ENCODE measurements around the gene ITGBL1. TPM values are rescaled to one million over a fixed set of nuclear protein-coding genes. Genes with fewer than 3 reads are reported as not detected.

ITGBL1 gene
- total RNA-seq, 3 donors from 2014 or later (not counting 1 experiment from before 2014, with no cell fraction given): not detected

GRCh38 chr13:101429733-101430132 is 22.7 kb upstream of the ITGBL1 start:
- H3K36me3 Mint-ChIP-seq: no peaks in the 10 kb centered on the region
- WGBS (ENCODE audit: insufficient coverage): 92% methylated on average over 3 of the region's 3 CpGs
- no peaks in the 10 kb centered on the region for H3K27me3 Mint-ChIP-seq (ENCODE audit: low read depth in 2 of 2)
- H3K27me3 ChIP-seq (ENCODE audit: control insufficient read depth, insufficient read depth, low read length): no peaks in the 10 kb centered on the region
- H3K4me1 ChIP-seq (ENCODE audit: control insufficient read depth, insufficient read depth, low read length): no peaks in the 10 kb centered on the region
- H3K9me3 ChIP-seq (ENCODE audit: control insufficient read depth, insufficient read depth, low read length): no peaks in the 10 kb centered on the region
- ATAC-seq: no peak
- no peaks in the 10 kb centered on the region for H3K4me1 Mint-ChIP-seq
- H3K4me3 ChIP-seq (ENCODE audit: low read length): no peak overlapping the region
- H3K27ac ChIP-seq (ENCODE audit: low read length): no peak overlapping the region
- no peak for DNase-seq
- intact Hi-C loops (cut with micrococcal nuclease): no loop called here
- TF ChIP-seq, protein P1, sequence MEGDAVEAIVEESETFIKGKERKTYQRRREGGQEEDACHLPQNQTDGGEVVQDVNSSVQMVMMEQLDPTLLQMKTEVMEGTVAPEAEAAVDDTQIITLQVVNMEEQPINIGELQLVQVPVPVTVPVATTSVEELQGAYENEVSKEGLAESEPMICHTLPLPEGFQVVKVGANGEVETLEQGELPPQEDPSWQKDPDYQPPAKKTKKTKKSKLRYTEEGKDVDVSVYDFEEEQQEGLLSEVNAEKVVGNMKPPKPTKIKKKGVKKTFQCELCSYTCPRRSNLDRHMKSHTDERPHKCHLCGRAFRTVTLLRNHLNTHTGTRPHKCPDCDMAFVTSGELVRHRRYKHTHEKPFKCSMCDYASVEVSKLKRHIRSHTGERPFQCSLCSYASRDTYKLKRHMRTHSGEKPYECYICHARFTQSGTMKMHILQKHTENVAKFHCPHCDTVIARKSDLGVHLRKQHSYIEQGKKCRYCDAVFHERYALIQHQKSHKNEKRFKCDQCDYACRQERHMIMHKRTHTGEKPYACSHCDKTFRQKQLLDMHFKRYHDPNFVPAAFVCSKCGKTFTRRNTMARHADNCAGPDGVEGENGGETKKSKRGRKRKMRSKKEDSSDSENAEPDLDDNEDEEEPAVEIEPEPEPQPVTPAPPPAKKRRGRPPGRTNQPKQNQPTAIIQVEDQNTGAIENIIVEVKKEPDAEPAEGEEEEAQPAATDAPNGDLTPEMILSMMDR (IDR thresholded peaks at IDR 0.05): no peak
- H3K36me3 ChIP-seq (ENCODE audit: control insufficient read depth, insufficient read depth, low read length): no peaks in the 10 kb centered on the region
- peaks cover 12 to 13% of the 10 kb centered on the region in 2 donors for H3K9me3 Mint-ChIP-seq
- no peak overlapping the region for H3K4me3 Mint-ChIP-seq
- no peak overlapping the region for H3K27ac Mint-ChIP-seq

GRCh38 chr13:101433895-101434294 is 18.6 kb upstream of the ITGBL1 start:
- Histone ChIP-seq H3K27me3 (ENCODE audit: control insufficient read depth, insufficient read depth, low read length) (no peaks in the 10 kb centered on the region), H3K9me3 (ENCODE audit: control insufficient read depth, insufficient read depth, low read length) (no peaks in the 10 kb centered on the region), H3K4me3 (ENCODE audit: low read length) (no peak overlapping the region), H3K4me1 (ENCODE audit: control insufficient read depth, insufficient read depth, low read length) (no peaks in the 10 kb centered on the region), H3K36me3 (ENCODE audit: control insufficient read depth, insufficient read depth, low read length) (no peaks in the 10 kb centered on the region), H3K27ac (ENCODE audit: low read length) (no peak overlapping the region)
- Mint-ChIP-seq H3K27me3 (ENCODE audit: low read depth in 2 of 2) (no peaks in the 10 kb centered on the region), H3K9me3 (peaks cover 10 to 14% of the 10 kb centered on the region in 2 donors), H3K4me3 (no peak overlapping the region), H3K36me3 (no peaks in the 10 kb centered on the region), H3K4me1 (no peaks in the 10 kb centered on the region), H3K27ac (no peak overlapping the region)
- TF ChIP-seq, protein P1 (IDR thresholded peaks at IDR 0.05): no peak
- DNase-seq (no peak), ATAC-seq (no peak)
- intact Hi-C loops (cut with micrococcal nuclease): no loop called here

DNA sequence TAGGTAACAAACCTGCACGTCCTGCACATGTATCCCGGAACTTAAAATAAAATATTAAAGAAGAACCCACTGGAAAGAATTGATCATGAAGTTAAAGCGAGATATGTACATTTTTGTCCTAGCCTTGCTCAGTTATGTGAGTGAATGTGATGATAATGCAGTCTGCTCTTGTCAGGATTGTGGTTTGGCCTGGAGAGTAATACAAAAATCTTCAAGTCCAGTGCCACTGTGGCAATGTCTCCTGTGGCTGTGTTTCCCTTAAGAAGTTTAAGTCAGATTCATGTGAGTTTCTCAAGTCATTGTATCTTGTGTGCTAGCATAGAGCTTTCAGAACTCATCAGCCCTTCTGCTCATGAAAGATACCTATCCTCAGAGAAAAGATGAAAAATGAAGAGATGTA is 18.0 kb upstream of the ITGBL1 start:
- Mint-ChIP-seq H3K4me3 (no peak overlapping the region), H3K36me3 (no peaks in the 10 kb centered on the region), H3K4me1 (no peaks in the 10 kb centered on the region), H3K27ac (no peak overlapping the region), H3K9me3 (peaks cover 8 to 14% of the 10 kb centered on the region in 2 donors), H3K27me3 (ENCODE audit: low read depth in 2 of 2) (no peaks in the 10 kb centered on the region)
- Histone ChIP-seq H3K9me3 (ENCODE audit: control insufficient read depth, insufficient read depth, low read length) (no peaks in the 10 kb centered on the region), H3K27ac (ENCODE audit: low read length) (no peak overlapping the region), H3K4me3 (ENCODE audit: low read length) (no peak overlapping the region), H3K27me3 (ENCODE audit: control insufficient read depth, insufficient read depth, low read length) (no peaks in the 10 kb centered on the region), H3K36me3 (ENCODE audit: control insufficient read depth, insufficient read depth, low read length) (no peaks in the 10 kb centered on the region), H3K4me1 (ENCODE audit: control insufficient read depth, insufficient read depth, low read length) (no peaks in the 10 kb centered on the region)
- 92% methylated on average over 3 of the region's 3 CpGs for WGBS (ENCODE audit: insufficient coverage)
- DNase-seq (no peak), ATAC-seq (no peak)
- TF ChIP-seq, protein P1 (IDR thresholded peaks at IDR 0.05): no peak
- intact Hi-C loops (cut with micrococcal nuclease): no loop called here

GRCh38 chr13:101447852-101448251 is 4.6 kb upstream of the ITGBL1 start:
- Mint-ChIP-seq H3K4me1 (no peaks in the 10 kb centered on the region), H3K27ac (no peak overlapping the region), H3K27me3 (ENCODE audit: low read depth in 2 of 2) (peaks cover 3 to 4% of the 10 kb centered on the region in 2 donors), H3K9me3 (peaks cover 4 to 7% of the 10 kb centered on the region in 2 donors), H3K4me3 (no peak overlapping the region), H3K36me3 (no peaks in the 10 kb centered on the region)
- TF ChIP-seq, protein P1 (IDR thresholded peaks at IDR 0.05): no peak
- Histone ChIP-seq H3K4me3 (ENCODE audit: low read length) (no peak overlapping the region), H3K27ac (ENCODE audit: low read length) (no peak overlapping the region), H3K27me3 (ENCODE audit: control insufficient read depth, insufficient read depth, low read length) (no peaks in the 10 kb centered on the region), H3K9me3 (ENCODE audit: control insufficient read depth, insufficient read depth, low read length) (no peaks in the 10 kb centered on the region), H3K4me1 (ENCODE audit: control insufficient read depth, insufficient read depth, low read length) (no peaks in the 10 kb centered on the region), H3K36me3 (ENCODE audit: control insufficient read depth, insufficient read depth, low read length) (no peaks in the 10 kb centered on the region)
- ATAC-seq (no peak), DNase-seq (no peak)
- intact Hi-C loops (cut with micrococcal nuclease): no loop called here
- WGBS (ENCODE audit: insufficient coverage): 86% methylated on average over 4 of the region's 4 CpGs
